ENCODE results near the gene CMTM3.
"Not testable (repeated sequence)": the region's sequence is repeated elsewhere in the genome, so short reads cannot be mapped to it uniquely, and the experiment has no call there.

The CMTM3 gene

GRCh38 chr16:66660422-66661209 lies 56.1 kb downstream of the CMTM3 start:
- DNase-seq (ENCODE audit: low read depth in 4 of 4, low spot score in 1 of 4) = no peak

- DNase-seq (ENCODE audit: low read depth in 4 of 4, low spot score in 1 of 4) = no peak
Measured at GRCh38 chr16:66661210-66661560, 56.7 kb downstream of the CMTM3 start.

GRCh38 chr16:66661671-66662346 lies 57.3 kb downstream of the CMTM3 start:
- not testable (repeated sequence) for DNase-seq (ENCODE audit: low read depth in 4 of 4, low spot score in 1 of 4)

- no peak for DNase-seq (ENCODE audit: low read depth in 4 of 4, low spot score in 1 of 4)
Measured at GRCh38 chr16:66662445-66663194, 58.1 kb downstream of the CMTM3 start.

All from stimulated activated CD4-positive, alpha-beta T cell treated with anti-CD3 and anti-CD28 coated beads, Interleukin-1b, Interleukin-23, amount 100 ng/mL, for 24 hours (primary cell).